PC-3 (cell line): ENCODE measurements around the gene TSFM.

Experiments used
- CTCF ChIP-seq: fragments of 300-600 bp; sonication (generic); conservative IDR thresholded peaks from 2 replicates; pipeline ENCODE4 v1.5.1; 2017; ENCODE audit warnings: antibody characterized with exemption, low read depth, mild to moderate bottlenecking, low read length
- EZH2 ChIP-seq: fragments of 300-600 bp; sonication (generic); IDR thresholded peaks from one replicate; pipeline ENCODE4 v1.6.1; 2017; ENCODE audit warnings: antibody characterized with exemption, mild to moderate bottlenecking, low read length; ENCODE audit not compliant: unreplicated experiment

DNA sequence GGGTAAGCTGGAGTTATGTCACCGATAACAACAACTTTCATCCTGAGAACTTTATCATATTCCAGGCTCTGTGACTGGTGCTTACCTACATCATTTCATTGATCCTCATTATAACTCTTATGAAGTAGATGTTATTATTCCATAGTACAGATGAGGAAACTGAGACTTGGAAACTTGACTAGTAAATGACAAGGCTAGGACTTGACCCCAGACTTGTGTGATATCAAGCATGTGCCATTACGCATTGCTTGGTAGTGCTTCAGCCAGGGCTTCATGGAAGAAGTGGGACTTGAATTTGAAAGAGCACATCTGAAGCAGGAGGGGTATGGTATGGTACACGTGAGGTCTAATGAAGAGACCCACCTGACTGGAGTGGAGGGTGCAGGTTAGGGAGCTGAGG is 24.1 kb downstream of the TSFM start:
- TF ChIP-seq EZH2: no peak
- no peak for TF ChIP-seq CTCF
